ENCODE results near the gene UGT2A2.

UGT2A2 gene

DNA sequence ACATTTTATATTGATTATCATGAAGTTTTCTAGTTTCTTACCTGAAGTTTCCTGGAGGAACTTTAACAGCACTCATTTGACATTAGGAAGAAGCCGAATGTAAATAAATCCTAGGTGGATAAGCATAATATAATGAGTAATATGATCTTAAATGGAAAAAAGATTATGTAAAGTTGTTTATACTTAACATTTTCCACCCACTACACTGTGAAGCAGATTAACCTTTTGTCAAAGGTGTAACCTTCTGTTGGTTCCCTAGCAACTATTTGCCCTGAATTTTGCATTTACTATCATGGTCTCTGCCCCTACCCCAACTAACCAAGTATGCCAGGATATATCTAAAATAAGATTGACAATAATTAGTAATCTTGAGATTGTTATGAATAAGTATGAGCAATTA lies 13.7 kb upstream of the UGT2A2 start, which contains the start of gene UGT2A1:
Gene UGT2A1 (minus strand): TSS at position 101 of the 400 bp plus-strand sequence. CDS start 5,603 bp downstream, outside the sequence.
- POLR2A ChIA-PET: no interaction called here

DNA sequence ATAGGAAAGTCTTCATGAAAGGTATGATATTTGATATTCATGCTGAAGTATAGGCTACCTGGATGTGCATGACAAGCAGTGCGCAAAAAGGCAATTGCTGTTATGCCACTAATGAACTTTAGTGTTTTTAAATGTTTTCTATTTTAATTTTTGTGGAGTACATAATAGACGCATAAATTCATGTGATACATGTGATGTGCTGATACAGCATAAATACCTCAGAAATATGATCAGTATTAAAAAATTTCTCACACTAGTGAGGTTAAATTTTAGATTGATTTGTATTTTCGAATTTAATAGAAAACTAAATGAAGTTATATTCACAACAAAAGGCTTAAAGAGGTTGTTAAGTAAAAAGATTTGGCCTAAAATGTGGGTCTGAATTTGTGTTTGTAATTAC lies 11.4 kb upstream of the UGT2A2 start:
- Histone ChIP-seq H3K4me3 (ENCODE audit: control insufficient read depth in 1 of 7, extremely low read depth in 1 of 7, insufficient read depth in 4 of 7, low read depth in 2 of 7, low read length in 6 of 7) (no peak overlapping the region), H3K27ac (ENCODE audit: insufficient read depth in 1 of 2, low read depth in 1 of 2, low read length in 2 of 2, poor library complexity in 1 of 2, severe bottlenecking in 2 of 2) (no peak overlapping the region), H3K9me3 (ENCODE audit: control extremely low read depth in 1 of 5, control insufficient read depth in 4 of 5, insufficient read depth in 2 of 5, low read depth in 1 of 5, low read length in 4 of 5) (no peaks in the 10 kb centered on the region), H3K27me3 (replicated peaks in 2 of 5; ENCODE audit: control insufficient read depth in 4 of 5, insufficient read depth in 5 of 5, low read length in 4 of 5) (no peaks in the 10 kb centered on the region), H3K4me1 (ENCODE audit: control extremely low read depth in 1 of 4, control insufficient read depth in 4 of 4, insufficient read depth in 4 of 4, low read length in 3 of 4) (no peaks in the 10 kb centered on the region), H3K36me3 (ENCODE audit: control insufficient read depth in 4 of 4, insufficient read depth in 4 of 4, low read length in 3 of 4) (no peaks in the 10 kb centered on the region)
- DNase-seq: no peak
- ChIA-PET POLR2A (no interaction called here), CTCF (no interaction called here)
- WGBS (ENCODE audit: insufficient coverage): 60% methylated on average over 1 of the region's 3 CpGs

More for the DNA sequence above, 13.7 kb upstream of the UGT2A2 start, which contains the start of gene UGT2A1:
- H3K9me3 ChIP-seq (ENCODE audit: control extremely low read depth in 1 of 5, control insufficient read depth in 4 of 5, insufficient read depth in 2 of 5, low read depth in 1 of 5, low read length in 4 of 5): peaks cover 0 to under 1% (median 0%) of the 10 kb centered on the region in 5 experiments
- CTCF ChIA-PET: no interaction called here
- H3K27ac ChIP-seq (ENCODE audit: insufficient read depth in 1 of 2, low read depth in 1 of 2, low read length in 2 of 2, poor library complexity in 1 of 2, severe bottlenecking in 2 of 2): no peak within 1 kb of the TSS
- DNase-seq: no peak
- H3K27me3 ChIP-seq (replicated peaks in 2 of 5; ENCODE audit: control insufficient read depth in 4 of 5, insufficient read depth in 5 of 5, low read length in 4 of 5): no peaks in the 10 kb centered on the region
- no peak within 1 kb of the TSS for H3K4me3 ChIP-seq (ENCODE audit: control insufficient read depth in 1 of 7, extremely low read depth in 1 of 7, insufficient read depth in 4 of 7, low read depth in 2 of 7, low read length in 6 of 7)
- H3K36me3 ChIP-seq (ENCODE audit: control insufficient read depth in 4 of 4, insufficient read depth in 4 of 4, low read length in 3 of 4): no peaks in the 10 kb centered on the region
- no peaks in the 10 kb centered on the region for H3K4me1 ChIP-seq (ENCODE audit: control extremely low read depth in 1 of 4, control insufficient read depth in 4 of 4, insufficient read depth in 4 of 4, low read length in 3 of 4)
- WGBS (ENCODE audit: insufficient coverage): no CpG with 5 or more reads among the region's 1 CpG

DNA sequence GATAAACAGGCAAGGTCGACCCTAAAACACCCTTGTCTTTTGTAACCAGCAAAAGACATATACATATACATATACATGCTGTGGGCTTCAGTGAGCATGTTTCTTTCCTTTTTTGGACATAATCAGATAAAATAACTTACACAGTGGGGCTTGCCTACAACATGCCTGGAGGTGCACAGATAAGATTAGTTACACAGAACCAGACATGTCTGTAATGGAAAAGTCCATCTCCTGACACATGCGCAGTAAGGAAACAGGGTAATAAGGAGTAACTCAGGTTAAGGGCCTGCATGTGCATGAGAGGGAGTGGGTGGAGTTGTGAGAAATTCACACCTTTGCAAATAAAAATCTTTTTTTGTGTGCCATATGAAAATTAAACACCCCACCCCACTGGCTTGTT lies 10.2 kb upstream of the UGT2A2 start:
- Histone ChIP-seq H3K9me3 (ENCODE audit: control extremely low read depth in 1 of 5, control insufficient read depth in 4 of 5, insufficient read depth in 2 of 5, low read depth in 1 of 5, low read length in 4 of 5) (no peaks in the 10 kb centered on the region), H3K27ac (ENCODE audit: insufficient read depth in 1 of 2, low read depth in 1 of 2, low read length in 2 of 2, poor library complexity in 1 of 2, severe bottlenecking in 2 of 2) (no peak overlapping the region), H3K36me3 (ENCODE audit: control insufficient read depth in 4 of 4, insufficient read depth in 4 of 4, low read length in 3 of 4) (no peaks in the 10 kb centered on the region), H3K4me1 (ENCODE audit: control extremely low read depth in 1 of 4, control insufficient read depth in 4 of 4, insufficient read depth in 4 of 4, low read length in 3 of 4) (no peaks in the 10 kb centered on the region), H3K27me3 (replicated peaks in 2 of 5; ENCODE audit: control insufficient read depth in 4 of 5, insufficient read depth in 5 of 5, low read length in 4 of 5) (no peaks in the 10 kb centered on the region), H3K4me3 (ENCODE audit: control insufficient read depth in 1 of 7, extremely low read depth in 1 of 7, insufficient read depth in 4 of 7, low read depth in 2 of 7, low read length in 6 of 7) (no peak overlapping the region)
- ChIA-PET CTCF (no interaction called here), POLR2A (no interaction called here)
- DNase-seq: peak in 2 of 3 donors; percentile 3 to 24
- WGBS (ENCODE audit: insufficient coverage): 94% methylated on average over 2 of the region's 2 CpGs

DNA sequence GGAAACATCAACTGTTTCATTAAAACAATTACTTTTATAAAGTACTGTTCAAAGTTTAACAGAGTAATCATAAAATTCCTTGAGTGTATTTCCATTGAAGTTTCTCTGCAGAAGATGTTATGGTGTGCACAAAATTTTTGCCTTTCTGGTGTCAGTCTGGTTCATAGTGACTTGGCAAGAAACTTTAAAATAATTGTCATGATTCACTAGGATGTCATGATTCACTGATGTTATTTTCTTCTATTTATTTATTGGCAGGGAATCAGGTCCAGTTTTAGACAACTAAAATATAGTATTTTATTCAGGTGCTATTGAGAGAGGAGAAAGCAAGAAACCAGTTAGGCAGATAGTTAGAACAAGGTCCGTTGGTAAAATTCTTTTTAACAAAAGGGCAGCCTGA lies 9.8 kb upstream of the UGT2A2 start:
- Histone ChIP-seq H3K27ac (ENCODE audit: insufficient read depth in 1 of 2, low read depth in 1 of 2, low read length in 2 of 2, poor library complexity in 1 of 2, severe bottlenecking in 2 of 2) (no peak overlapping the region), H3K9me3 (ENCODE audit: control extremely low read depth in 1 of 5, control insufficient read depth in 4 of 5, insufficient read depth in 2 of 5, low read depth in 1 of 5, low read length in 4 of 5) (no peaks in the 10 kb centered on the region), H3K36me3 (ENCODE audit: control insufficient read depth in 4 of 4, insufficient read depth in 4 of 4, low read length in 3 of 4) (no peaks in the 10 kb centered on the region), H3K27me3 (replicated peaks in 2 of 5; ENCODE audit: control insufficient read depth in 4 of 5, insufficient read depth in 5 of 5, low read length in 4 of 5) (no peaks in the 10 kb centered on the region), H3K4me3 (ENCODE audit: control insufficient read depth in 1 of 7, extremely low read depth in 1 of 7, insufficient read depth in 4 of 7, low read depth in 2 of 7, low read length in 6 of 7) (no peak overlapping the region), H3K4me1 (ENCODE audit: control extremely low read depth in 1 of 4, control insufficient read depth in 4 of 4, insufficient read depth in 4 of 4, low read length in 3 of 4) (no peaks in the 10 kb centered on the region)
- ChIA-PET CTCF (no interaction called here), POLR2A (no interaction called here)
- no peak for DNase-seq
- 40% methylated on average over 1 of the region's 1 CpG for WGBS (ENCODE audit: insufficient coverage)

DNA sequence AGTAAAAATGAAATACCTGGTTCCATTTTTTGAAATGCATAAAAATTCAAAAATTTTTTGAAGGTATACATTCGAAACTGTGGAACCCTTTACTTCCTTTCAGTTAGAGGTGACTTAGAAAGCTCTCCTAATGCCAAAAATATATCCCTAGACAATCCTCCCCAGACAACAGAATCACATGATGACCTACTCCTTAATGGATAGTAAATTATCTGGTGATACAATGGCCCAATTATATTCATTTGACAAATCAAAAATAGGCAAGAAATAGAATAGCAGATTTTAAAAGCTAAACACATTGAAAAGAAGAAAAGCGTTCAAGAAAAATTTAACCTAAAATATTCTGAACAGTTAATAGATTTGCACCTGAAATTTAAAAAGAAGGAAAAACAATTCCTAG lies 3.5 kb upstream of the UGT2A2 start:
- Histone ChIP-seq H3K27me3 (replicated peaks in 2 of 5; ENCODE audit: control insufficient read depth in 4 of 5, insufficient read depth in 5 of 5, low read length in 4 of 5) (no peaks in the 10 kb centered on the region), H3K36me3 (ENCODE audit: control insufficient read depth in 4 of 4, insufficient read depth in 4 of 4, low read length in 3 of 4) (no peaks in the 10 kb centered on the region), H3K9me3 (ENCODE audit: control extremely low read depth in 1 of 5, control insufficient read depth in 4 of 5, insufficient read depth in 2 of 5, low read depth in 1 of 5, low read length in 4 of 5) (no peaks in the 10 kb centered on the region), H3K4me3 (ENCODE audit: control insufficient read depth in 1 of 7, extremely low read depth in 1 of 7, insufficient read depth in 4 of 7, low read depth in 2 of 7, low read length in 6 of 7) (no peak overlapping the region), H3K27ac (ENCODE audit: insufficient read depth in 1 of 2, low read depth in 1 of 2, low read length in 2 of 2, poor library complexity in 1 of 2, severe bottlenecking in 2 of 2) (no peak overlapping the region), H3K4me1 (ENCODE audit: control extremely low read depth in 1 of 4, control insufficient read depth in 4 of 4, insufficient read depth in 4 of 4, low read length in 3 of 4) (no peaks in the 10 kb centered on the region)
- WGBS (ENCODE audit: insufficient coverage): no CpG with 5 or more reads among the region's 2 CpGs
- DNase-seq: no peak
- ChIA-PET CTCF (no interaction called here), POLR2A (no interaction called here)

DNA sequence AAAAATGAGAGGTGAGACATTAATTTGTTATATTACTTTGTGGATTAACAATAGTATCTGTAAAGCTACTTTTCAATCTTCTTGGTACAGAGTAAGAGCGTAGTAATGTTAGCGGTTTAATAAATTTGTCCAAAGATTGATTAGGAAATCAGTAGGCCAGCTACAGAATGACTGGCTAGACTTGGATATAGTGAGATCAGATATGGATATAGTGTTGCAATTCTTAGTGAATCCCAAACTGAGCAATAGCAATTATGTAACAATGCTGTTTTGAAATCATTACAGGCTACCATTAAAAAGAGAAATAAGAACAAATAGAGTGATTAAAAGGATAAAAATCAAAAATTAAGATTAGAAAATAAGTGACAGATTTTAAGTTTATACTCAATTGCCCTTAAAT lies 847 bp upstream of the UGT2A2 start:
- POLR2A ChIA-PET: no interaction called here
- no peak for DNase-seq
- CTCF ChIA-PET: no interaction called here
- WGBS (ENCODE audit: insufficient coverage): no CpG with 5 or more reads among the region's 2 CpGs
- H3K27me3 ChIP-seq (replicated peaks in 2 of 5; ENCODE audit: control insufficient read depth in 4 of 5, insufficient read depth in 5 of 5, low read length in 4 of 5): no peaks in the 10 kb centered on the region
- no peaks in the 10 kb centered on the region for H3K4me1 ChIP-seq (ENCODE audit: control extremely low read depth in 1 of 4, control insufficient read depth in 4 of 4, insufficient read depth in 4 of 4, low read length in 3 of 4)
- H3K27ac ChIP-seq (ENCODE audit: insufficient read depth in 1 of 2, low read depth in 1 of 2, low read length in 2 of 2, poor library complexity in 1 of 2, severe bottlenecking in 2 of 2): no peak overlapping the region
- H3K4me3 ChIP-seq (ENCODE audit: control insufficient read depth in 1 of 7, extremely low read depth in 1 of 7, insufficient read depth in 4 of 7, low read depth in 2 of 7, low read length in 6 of 7): no peak overlapping the region
- H3K36me3 ChIP-seq (ENCODE audit: control insufficient read depth in 4 of 4, insufficient read depth in 4 of 4, low read length in 3 of 4): no peaks in the 10 kb centered on the region
- no peaks in the 10 kb centered on the region for H3K9me3 ChIP-seq (ENCODE audit: control extremely low read depth in 1 of 5, control insufficient read depth in 4 of 5, insufficient read depth in 2 of 5, low read depth in 1 of 5, low read length in 4 of 5)

DNA sequence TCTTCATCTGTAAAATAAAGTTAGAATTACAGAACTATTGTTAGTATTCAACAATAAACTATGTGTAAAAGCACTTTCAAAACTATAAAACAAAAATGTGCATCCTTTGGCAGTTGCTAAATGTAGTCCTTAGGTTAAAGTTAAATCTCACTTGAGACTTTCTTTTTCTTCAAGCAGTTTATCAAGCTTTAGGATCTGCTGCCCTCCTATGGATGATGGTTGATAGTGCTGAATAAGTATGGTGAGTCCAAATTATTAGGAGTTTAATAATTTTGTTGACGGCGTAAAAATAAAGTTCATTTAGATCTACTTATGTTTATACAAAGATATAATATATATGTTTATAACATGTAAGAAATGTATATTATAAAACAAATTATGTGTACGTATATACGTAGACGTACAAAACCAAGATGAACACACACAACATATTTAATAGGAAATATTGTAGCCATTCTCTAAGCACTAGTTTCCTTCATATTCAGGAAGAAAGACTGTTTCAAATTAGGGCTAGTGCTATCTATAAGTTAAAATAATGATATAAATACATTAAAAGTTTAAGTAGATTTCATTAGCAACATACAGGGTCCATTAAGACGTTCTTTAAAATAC lies 22.3 kb downstream of the UGT2A2 start:
- DNase-seq: peak; percentile 4 to 41 (median 39)

More for the DNA sequence above, 22.3 kb downstream of the UGT2A2 start:
- H3K27me3 ChIP-seq (replicated peaks in 2 of 5; ENCODE audit: control insufficient read depth in 4 of 5, insufficient read depth in 5 of 5, low read length in 4 of 5): no peaks in the 10 kb centered on the region
- H3K4me1 ChIP-seq (ENCODE audit: control extremely low read depth in 1 of 4, control insufficient read depth in 4 of 4, insufficient read depth in 4 of 4, low read length in 3 of 4): no peaks in the 10 kb centered on the region
- WGBS (ENCODE audit: insufficient coverage): no CpG with 5 or more reads among the region's 6 CpGs
- ChIA-PET CTCF (no interaction called here), POLR2A (no interaction called here)
- H3K27ac ChIP-seq (ENCODE audit: insufficient read depth in 1 of 2, low read depth in 1 of 2, low read length in 2 of 2, poor library complexity in 1 of 2, severe bottlenecking in 2 of 2): no peak overlapping the region
- H3K9me3 ChIP-seq (ENCODE audit: control extremely low read depth in 1 of 5, control insufficient read depth in 4 of 5, insufficient read depth in 2 of 5, low read depth in 1 of 5, low read length in 4 of 5): peaks cover 0 to 3% (median 0%) of the 10 kb centered on the region in 5 experiments
- H3K4me3 ChIP-seq (ENCODE audit: control insufficient read depth in 1 of 7, extremely low read depth in 1 of 7, insufficient read depth in 4 of 7, low read depth in 2 of 7, low read length in 6 of 7): no peak overlapping the region
- H3K36me3 ChIP-seq (ENCODE audit: control insufficient read depth in 4 of 4, insufficient read depth in 4 of 4, low read length in 3 of 4): no peaks in the 10 kb centered on the region
